Hepatocyte (in vitro differentiated cells): ENCODE measurements around the gene CCDC81. TPM values are rescaled to one million over a fixed set of nuclear protein-coding genes. Genes with fewer than 3 reads are reported as not detected.

ENCODE experiments used
- DNase-seq: peaks from one replicate; pipeline ENCODE4 v3.0.0-alpha.2; 2016; ENCODE audit warnings: low spot score
- H2AFZ ChIP-seq: fragments of 200-600 bp; sonication (generic); 2 replicates; pipeline ENCODE4 v1.6.0; 2016; ENCODE audit warnings: antibody characterized with exemption, mild to moderate bottlenecking
- H3K27ac ChIP-seq: fragments of 200-600 bp; sonication (generic); 2 replicates; pipeline ENCODE4 v1.5.1; 2016; ENCODE audit warnings: mild to moderate bottlenecking
- H3K27me3 ChIP-seq: fragments of 200-600 bp; sonication (generic); 2 replicates; pipeline ENCODE4 v1.6.1; 2016
- H3K36me3 ChIP-seq: fragments of 200-600 bp; sonication (generic); replicated peaks from 2 replicates; pipeline ENCODE4 v1.5.1; 2016; ENCODE audit warnings: low read depth; ENCODE audit not compliant: insufficient read depth
- H3K4me1 ChIP-seq: fragments of 200-600 bp; sonication (generic); 2 replicates; pipeline ENCODE4 v1.5.1; 2016; ENCODE audit warnings: mild to moderate bottlenecking, moderate library complexity; ENCODE audit not compliant: insufficient read depth
- H3K4me2 ChIP-seq: fragments of 200-600 bp; sonication (generic); 2 replicates; pipeline ENCODE4 v1.6.0; 2016
- H3K4me3 ChIP-seq: fragments of 200-600 bp; sonication (generic); 2 replicates; pipeline ENCODE4 v1.5.1; 2016; ENCODE audit warnings: mild to moderate bottlenecking
- H3K79me2 ChIP-seq: fragments of 200-600 bp; sonication (generic); 2 replicates; pipeline ENCODE4 v1.6.0; 2017; ENCODE audit warnings: mild to moderate bottlenecking
- H3K9me2 ChIP-seq: fragments of 200-600 bp; sonication (generic); replicated peaks from 2 replicates; pipeline ENCODE4 v1.6.0; 2017; ENCODE audit warnings: mild to moderate bottlenecking; ENCODE audit not compliant: insufficient read depth
- H3K9me3 ChIP-seq: fragments of 200-600 bp; sonication (generic); 2 replicates; pipeline ENCODE4 v1.5.1; 2016; ENCODE audit warnings: low read depth, mild to moderate bottlenecking
- H4K20me1 ChIP-seq: fragments of 200-600 bp; sonication (generic); 2 replicates; pipeline ENCODE4 v1.6.0; 2016; ENCODE audit warnings: mild to moderate bottlenecking; ENCODE audit not compliant: insufficient read depth, poor library complexity, severe bottlenecking
- EZH2 ChIP-seq: fragments of 200-600 bp; sonication (generic); IDR thresholded peaks from 2 replicates; pipeline ENCODE4 v1.6.1; 2016; ENCODE audit warnings: antibody characterized with exemption, mild to moderate bottlenecking, borderline replicate concordance
- EZH2phosphoT487 ChIP-seq: fragments of 200-600 bp; sonication (generic); IDR thresholded peaks from one replicate; pipeline ENCODE4 v1.6.1; 2018; ENCODE audit warnings: antibody characterized with exemption, mild to moderate bottlenecking, low read depth, moderate library complexity; ENCODE audit not compliant: unreplicated experiment, severe bottlenecking
- WGBS: methylation state at CpG from one replicate; pipeline ENCODE4 v1.1.6; 2016; ENCODE audit warnings: low lambda C conversion rate; ENCODE audit errors: missing lambda C conversion rate; 5-methylcytosine and 5-hydroxymethylcytosine counted together
- polyA plus RNA-seq: library from polyadenylated mRNA; unstranded; fragments of >200 nt; fragmentation: Nextera tagmentation; extraction: Ambion mirVana; gene quantifications from 2 replicates; pipeline ENCODE4 v1.2.1, GENCODE V29; 2016
- total RNA-seq: library from RNA; depleted of rRNA; stranded (reverse); fragments of >200 nt; gene quantifications from 2 replicates; pipeline ENCODE4 v1.2.3, GENCODE V29; 2014
- TF ChIP-seq, protein P1 (sequence below): fragments of 200-600 bp; sonication (generic); IDR thresholded peaks from 2 replicates; pipeline ENCODE4 v1.5.1; 2016; ENCODE audit warnings: antibody characterized with exemption, mild to moderate bottlenecking; ENCODE audit not compliant: poor library complexity

Gene CCDC81
- total and polyA plus RNA-seq, 2 experiments from 2014 or later = 0.16 to 0.33 TPM

DNA sequence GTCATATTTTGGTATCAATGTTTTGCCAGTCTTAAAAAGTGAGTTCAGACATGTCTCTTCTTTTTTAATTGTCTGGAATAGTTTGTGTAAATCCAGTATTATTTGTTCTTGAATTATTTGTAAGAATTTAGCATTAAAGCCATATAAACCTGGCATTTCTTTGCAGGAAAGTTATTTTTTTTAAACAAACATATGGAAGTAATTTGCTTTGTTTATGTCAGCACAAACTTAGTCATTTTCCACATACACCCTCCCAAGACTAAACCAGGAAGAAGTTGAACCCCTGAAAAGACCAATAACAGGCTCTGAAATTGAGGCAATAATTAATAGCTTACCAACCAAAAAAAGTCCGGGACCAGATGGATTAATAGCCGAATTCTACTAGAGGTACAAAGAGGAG, 9.1 kb upstream of the CCDC81 start:
- Histone ChIP-seq H3K79me2 (no peaks in the 10 kb centered on the region), H3K4me1 (no peaks in the 10 kb centered on the region), H3K27me3 (no peaks in the 10 kb centered on the region), H4K20me1 (no peaks in the 10 kb centered on the region), H3K36me3 (no peaks in the 10 kb centered on the region), H3K4me3 (no peak overlapping the region), H2AFZ (no peak overlapping the region), H3K27ac (peak overlapping the region; percentile 14), H3K9me2 (no peaks in the 10 kb centered on the region), H3K4me2 (no peak overlapping the region), H3K9me3 (no peaks in the 10 kb centered on the region)
- TF ChIP-seq EZH2 = no peak
- no peak for TF ChIP-seq EZH2phosphoT487
- TF ChIP-seq, protein P1, sequence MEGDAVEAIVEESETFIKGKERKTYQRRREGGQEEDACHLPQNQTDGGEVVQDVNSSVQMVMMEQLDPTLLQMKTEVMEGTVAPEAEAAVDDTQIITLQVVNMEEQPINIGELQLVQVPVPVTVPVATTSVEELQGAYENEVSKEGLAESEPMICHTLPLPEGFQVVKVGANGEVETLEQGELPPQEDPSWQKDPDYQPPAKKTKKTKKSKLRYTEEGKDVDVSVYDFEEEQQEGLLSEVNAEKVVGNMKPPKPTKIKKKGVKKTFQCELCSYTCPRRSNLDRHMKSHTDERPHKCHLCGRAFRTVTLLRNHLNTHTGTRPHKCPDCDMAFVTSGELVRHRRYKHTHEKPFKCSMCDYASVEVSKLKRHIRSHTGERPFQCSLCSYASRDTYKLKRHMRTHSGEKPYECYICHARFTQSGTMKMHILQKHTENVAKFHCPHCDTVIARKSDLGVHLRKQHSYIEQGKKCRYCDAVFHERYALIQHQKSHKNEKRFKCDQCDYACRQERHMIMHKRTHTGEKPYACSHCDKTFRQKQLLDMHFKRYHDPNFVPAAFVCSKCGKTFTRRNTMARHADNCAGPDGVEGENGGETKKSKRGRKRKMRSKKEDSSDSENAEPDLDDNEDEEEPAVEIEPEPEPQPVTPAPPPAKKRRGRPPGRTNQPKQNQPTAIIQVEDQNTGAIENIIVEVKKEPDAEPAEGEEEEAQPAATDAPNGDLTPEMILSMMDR = no peak
- 81% methylated on average over 2 of the region's 2 CpGs for WGBS
- no peak for DNase-seq

DNA sequence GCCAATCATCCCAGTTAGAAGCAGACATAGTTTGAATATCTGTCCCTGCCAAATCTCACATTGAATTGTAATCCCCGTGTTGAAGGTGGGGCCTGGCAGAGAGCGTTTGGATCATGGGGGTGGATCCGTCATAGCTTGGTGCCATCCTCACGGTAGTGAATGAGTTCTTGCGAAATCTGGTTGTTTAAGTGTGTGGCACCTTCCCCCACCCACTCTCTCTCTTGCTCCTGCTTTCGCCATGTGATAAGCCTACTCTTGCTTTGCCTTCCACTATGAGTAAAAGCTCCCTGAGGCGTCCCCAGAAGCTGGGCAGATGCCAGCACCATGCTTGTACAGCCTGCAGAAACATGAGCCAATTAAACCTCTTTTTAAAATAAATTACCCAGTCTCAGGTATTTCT, 5.0 kb upstream of the CCDC81 start:
- no peak for DNase-seq
- no peaks in the 10 kb centered on the region for H3K79me2 ChIP-seq
- H2AFZ ChIP-seq = no peak overlapping the region
- no peaks in the 10 kb centered on the region for H3K27me3 ChIP-seq
- H3K4me2 ChIP-seq = no peak overlapping the region
- no peak for TF ChIP-seq EZH2
- TF ChIP-seq, protein P1 = no peak
- TF ChIP-seq EZH2phosphoT487 = no peak
- H3K4me1 ChIP-seq = no peaks in the 10 kb centered on the region
- no peak overlapping the region for H3K27ac ChIP-seq
- 90% methylated on average over 7 of the region's 7 CpGs for WGBS
- H3K4me3 ChIP-seq = no peak overlapping the region
- H3K36me3 ChIP-seq = no peaks in the 10 kb centered on the region
- no peaks in the 10 kb centered on the region for H3K9me3 ChIP-seq
- no peaks in the 10 kb centered on the region for H3K9me2 ChIP-seq
- no peaks in the 10 kb centered on the region for H4K20me1 ChIP-seq

DNA sequence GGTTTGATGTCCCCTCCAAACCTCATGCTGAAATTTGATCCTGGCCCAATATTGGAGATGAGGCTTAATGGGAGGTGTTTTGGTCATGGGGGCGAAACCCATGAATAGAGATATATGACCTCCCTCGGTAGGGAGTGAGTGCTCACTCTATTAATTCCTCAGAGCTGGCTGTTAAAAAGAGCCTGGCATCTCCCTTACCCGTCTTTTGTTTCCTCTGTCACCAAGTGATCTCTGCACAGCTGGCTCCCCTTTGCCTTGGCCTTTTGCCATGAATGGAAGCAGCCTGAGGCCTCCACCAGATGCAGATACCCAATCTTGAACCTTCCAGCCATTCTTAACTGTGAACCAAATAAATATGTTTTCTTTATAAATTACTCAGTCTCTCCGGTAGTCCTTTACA, 4.5 kb upstream of the CCDC81 start:
- TF ChIP-seq, protein P1 = no peak
- TF ChIP-seq EZH2phosphoT487 (no peak), EZH2 (no peak)
- Histone ChIP-seq H3K4me1 (no peaks in the 10 kb centered on the region), H3K36me3 (no peaks in the 10 kb centered on the region), H3K27ac (no peak overlapping the region), H3K4me3 (no peak overlapping the region), H4K20me1 (no peaks in the 10 kb centered on the region), H3K9me3 (no peaks in the 10 kb centered on the region), H2AFZ (no peak overlapping the region), H3K4me2 (no peak overlapping the region), H3K27me3 (no peaks in the 10 kb centered on the region), H3K9me2 (no peaks in the 10 kb centered on the region), H3K79me2 (no peaks in the 10 kb centered on the region)
- 90% methylated on average over 4 of the region's 4 CpGs for WGBS
- DNase-seq = no peak

DNA sequence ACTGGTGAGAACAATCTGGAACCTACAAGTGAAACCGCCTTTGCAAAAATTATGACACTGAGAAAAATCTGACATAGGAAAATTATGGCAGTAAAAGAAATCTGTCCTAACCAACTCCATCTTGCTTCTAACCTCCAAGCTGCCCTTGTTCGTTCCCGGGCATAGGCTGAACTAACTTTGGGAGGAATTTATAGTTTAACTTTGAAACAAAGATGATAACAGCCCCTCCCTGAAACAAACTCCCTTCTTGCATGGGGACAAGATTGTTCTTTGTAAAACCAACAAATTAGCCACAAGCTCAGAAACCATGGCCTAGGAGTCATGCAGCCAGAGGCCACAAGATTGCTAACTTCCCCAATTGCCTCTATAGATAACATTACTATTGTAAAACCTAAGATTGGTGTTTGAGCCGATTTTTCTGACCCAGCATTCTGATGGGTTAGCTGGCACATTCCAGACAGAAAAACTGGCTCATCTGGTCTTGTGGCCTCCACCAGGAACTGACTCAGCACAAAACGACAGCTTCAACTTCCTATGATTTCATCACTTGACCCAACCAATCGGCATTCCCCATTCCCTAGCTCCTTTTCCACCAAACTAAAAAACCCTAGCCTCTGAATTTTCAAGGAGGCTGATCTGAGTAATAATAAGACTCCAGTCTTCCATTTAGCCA, 3.6 kb upstream of the CCDC81 start:
- Histone ChIP-seq H3K9me2 (no peaks in the 10 kb centered on the region), H3K9me3 (no peaks in the 10 kb centered on the region), H3K27me3 (no peaks in the 10 kb centered on the region), H3K36me3 (no peaks in the 10 kb centered on the region), H3K4me1 (no peaks in the 10 kb centered on the region), H3K79me2 (no peaks in the 10 kb centered on the region), H3K4me2 (no peak overlapping the region), H2AFZ (no peak overlapping the region), H3K4me3 (no peak overlapping the region), H4K20me1 (no peaks in the 10 kb centered on the region), H3K27ac (no peak overlapping the region)
- peak; percentile 54 for DNase-seq
- no peak for TF ChIP-seq EZH2phosphoT487
- 73% methylated on average over 6 of the region's 6 CpGs for WGBS
